GM19043 (cell line): ENCODE results near the gene CCDC71.

Experiments
- ATAC-seq: cut with Tn5 transposase; IDR thresholded peaks from one replicate; pipeline ENCODE4 v1.9.1; 2021; ENCODE audit warnings: low read depth; ENCODE audit not compliant: unreplicated experiment

The CCDC71 gene

DNA sequence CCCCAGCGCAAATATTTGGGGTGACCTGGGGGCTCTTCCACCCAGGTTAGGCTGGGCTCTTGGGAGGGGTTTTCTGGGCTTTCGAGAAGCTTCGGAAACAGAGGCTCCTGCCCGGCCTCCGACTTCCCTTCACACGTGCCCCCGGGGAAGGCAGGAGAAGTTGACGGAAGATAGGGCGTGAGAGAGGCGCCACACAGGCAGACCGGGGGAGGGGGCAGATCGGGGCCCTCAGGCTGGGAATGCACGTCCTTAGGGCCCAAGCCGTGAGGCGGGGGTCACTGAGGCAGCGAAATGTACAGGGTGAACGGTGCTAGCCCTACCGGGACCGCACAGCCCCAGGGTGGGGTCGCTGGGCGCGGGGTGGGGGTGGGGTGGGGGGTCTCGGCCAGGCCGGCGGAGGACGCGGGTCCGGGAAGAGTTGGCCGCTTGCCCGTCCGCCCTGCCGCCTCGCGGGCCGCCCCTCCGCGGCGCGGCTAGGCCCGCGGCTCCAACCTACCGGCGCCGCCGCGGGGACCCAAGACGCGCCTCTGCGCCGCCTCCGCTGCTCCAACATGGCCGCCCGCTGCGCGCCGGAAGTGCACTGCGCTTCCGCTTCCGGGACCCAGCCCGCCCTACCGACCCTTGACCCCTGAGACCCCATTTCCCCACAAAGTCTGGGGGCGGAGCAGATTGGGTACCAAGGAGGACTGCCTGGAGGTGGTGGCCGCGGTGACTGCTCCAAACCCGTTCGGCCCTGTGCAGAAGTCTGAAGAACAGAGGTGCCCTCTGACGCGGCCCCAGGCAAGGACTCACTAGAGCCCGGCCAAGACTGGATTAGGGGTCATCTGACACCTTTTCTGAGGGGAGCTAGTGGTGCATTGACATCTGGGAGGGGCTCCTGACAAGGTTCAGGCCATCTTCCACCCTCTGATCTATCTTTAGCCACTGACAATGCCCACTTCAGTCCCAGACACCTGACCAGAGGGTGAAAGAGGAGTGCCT lies at the start of gene CCDC71:
TSS of gene CCDC71 (minus strand) at position 561 of the 981 bp plus-strand sequence. CDS start 2,123 bp downstream, outside the sequence.
- peak; percentile 72 for ATAC-seq

DNA sequence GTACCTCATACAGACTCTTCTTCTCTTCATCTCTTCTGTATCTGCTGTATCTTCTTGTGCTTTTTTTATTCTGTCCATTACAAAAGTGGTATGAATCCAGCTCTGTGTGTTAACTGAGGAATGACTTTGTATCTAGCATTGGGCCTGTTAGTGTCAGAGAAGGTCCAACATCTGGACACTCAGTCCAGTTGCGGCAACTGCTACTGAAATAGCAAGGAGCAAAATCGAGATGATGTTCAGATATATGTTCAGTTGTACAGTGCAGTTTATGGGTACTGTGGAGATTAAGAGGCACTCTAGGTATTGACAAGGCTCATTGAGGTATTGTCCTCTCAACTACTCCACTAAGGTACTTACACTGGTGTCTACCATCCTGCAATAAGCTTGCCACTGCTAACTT lies 47.9 kb upstream of the CCDC71 start:
- ATAC-seq, result no peak

DNA sequence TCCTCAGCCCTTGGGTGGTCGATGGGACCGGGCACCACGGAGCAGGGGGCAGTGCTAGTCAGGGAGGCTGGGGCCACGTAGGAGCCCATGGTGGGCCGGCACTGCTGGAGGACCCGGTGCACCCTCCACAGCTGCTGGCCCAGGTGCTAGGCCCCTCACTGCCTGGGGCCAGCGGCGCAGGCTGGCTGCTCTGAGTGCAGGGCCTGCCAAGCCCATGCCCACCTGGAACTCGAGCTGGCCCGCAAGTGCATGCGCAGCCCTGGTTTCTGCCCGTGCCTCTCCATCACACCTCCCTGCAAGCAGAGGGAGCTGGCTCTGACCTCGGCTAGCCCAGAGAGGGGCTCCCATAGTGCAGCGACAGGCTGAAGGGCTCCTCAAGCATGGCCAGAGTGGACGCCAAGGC lies 47.4 kb upstream of the CCDC71 start:
- no peak for ATAC-seq

DNA sequence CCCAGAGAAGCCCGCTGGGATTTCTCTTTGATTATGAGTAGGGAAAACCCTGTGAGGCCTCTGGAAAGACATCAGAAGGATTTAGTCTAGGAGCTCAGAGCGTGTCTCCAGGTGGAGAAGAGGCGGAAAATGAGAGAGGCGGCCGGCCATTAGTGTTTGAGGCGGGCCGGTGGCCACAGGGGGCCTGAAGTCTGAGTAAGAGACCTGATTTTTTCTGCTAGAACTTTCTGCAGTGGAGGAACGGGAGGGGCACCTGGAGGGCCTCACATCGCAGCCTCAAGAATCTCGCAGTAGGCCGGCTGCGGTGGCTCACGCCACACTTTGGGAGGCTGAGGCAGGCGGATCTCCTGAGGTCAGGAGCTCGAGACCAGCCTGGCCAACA lies 33.8 kb upstream of the CCDC71 start:
- ATAC-seq, result no peak

DNA sequence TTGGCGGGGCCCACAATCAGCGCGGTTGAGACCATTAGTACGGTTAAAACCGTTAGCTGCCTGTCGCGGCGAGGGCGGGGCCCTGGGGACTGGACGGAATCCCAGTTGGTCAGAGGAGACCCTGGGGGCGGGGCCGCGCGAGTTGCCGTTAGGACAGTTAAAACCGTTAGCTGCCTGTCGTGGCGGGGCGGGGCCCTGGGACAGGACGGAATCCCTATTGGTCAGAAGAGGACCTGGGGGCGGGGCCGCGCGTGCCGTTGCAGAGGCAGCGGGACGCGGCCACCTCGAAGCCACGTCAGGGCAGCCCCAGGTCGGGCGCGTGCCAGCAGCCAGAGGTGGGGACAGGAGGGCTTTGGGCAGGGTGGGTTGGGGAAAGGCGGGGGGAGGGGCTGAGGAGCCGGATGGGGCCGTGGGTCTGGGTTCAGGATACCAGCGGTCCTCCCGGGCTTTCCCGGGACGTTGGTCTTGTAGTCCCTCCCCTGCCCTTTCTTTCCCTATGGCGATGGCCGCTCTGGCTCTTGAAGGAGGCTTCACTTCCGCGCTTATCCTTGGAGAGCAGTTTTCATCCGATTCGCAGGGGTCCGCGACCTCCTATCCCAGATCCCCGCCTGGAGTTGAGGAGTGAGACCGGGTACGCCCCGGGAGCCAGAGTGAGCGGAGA lies 33.2 kb upstream of the CCDC71 start:
- no peak for ATAC-seq

DNA sequence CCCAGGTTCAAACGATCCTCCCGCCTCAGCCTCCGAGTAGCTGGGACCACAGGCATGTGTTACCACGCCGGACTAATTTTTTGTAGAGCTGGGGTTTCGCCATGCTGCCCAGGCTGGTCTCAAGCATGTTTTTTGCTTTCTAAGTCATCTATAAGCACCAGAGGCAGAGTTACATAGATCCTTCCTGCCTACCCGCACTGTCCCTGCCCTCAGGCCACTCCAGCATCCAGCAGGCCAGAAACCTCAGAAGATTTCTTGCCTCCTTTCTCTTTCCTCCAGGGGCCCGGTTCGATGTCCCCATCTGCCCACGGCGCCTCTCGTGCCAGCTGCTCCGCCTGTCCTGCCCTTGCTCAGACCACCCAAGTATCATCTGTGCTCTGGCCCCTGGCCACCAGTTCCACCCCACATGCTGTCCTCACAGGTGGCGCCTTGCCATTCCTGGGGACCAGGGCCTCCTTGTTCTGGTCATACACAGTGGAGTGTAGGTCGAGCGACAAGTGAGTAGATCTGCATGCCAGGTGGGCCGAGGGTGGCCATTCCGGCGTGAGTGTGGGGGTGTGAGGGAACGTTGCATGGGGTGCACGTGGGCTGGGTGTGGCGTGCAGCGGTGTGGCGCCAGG lies 32.6 kb upstream of the CCDC71 start:
- ATAC-seq, result no peak

DNA sequence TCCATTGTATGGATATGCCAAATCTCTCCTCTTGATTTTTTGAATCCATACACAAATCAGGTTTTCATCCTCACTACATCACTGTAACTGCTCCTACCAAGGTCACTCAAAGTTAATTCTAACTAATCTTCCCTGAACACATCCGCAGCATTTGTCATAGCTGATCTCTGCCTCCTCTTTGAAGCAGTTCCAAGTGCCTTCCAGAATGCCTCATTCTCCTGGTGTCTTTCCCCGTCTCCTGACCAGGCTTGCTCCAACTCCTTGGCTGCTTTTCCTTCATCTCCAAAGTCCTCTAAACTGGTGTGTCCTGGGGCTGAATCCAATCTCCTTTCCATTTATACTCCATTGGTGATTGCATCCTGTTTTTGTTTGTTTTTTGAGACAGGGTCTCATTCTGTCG lies 32.0 kb upstream of the CCDC71 start:
- no peak for ATAC-seq

DNA sequence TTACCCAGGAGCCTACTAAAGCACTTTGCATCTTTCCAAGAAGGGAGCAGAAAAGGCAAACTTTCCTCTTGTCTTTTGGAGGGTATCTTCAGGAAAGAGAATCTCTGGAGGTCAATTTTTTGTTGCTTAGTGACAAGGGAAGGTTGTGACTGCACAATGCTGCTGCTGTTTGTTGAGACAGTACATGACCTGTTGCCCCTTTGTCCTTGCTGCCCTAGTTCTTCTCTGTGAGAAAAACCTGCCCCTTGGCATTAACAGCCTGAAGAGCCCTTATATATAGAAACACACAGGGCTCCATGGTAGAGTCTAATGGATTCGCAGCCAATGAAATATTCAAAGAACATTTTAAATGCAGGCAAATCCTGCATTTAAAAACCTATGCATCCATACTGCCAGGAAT lies 25.6 kb upstream of the CCDC71 start:
- ATAC-seq, result no peak

DNA sequence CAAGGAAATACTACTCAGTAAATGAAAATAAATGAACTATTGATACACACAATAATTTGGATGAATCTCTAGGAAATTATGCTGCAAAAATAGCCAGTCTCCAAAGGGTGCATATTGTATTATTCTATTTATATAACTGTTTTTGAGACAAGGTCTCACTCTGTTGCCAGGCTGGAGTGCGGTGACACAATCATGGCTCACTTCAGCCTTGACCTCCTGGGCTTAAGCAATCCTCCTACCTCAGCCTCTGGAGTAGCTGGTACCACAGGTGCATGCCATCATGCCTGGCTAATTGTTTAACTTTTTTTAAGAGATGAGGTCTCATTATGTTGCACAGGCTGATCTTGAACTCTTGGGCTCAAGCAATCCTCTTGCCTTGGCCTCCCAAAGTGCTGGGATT lies 17.7 kb upstream of the CCDC71 start:
- ATAC-seq, result no peak

DNA sequence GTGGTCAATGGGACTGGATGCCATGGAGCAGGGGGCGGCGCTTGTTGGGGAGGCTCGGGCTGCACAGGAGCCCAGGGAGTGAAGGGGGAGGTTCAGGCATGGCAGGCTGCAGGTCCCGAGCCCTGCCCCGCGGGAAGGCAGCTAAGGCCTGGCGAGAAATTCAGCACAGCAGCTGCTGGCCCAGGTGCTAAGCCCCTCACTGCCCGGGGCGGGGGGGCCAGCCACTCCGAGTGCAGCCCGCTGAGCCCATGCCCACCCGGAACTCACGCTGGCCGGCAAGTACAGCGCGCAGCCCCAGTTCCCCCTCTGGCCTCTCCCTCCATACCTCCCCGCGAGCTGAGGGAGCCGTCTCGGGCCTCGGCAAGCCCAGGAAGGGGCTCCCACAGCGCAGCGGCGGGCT lies 16.6 kb upstream of the CCDC71 start:
- no peak for ATAC-seq

DNA sequence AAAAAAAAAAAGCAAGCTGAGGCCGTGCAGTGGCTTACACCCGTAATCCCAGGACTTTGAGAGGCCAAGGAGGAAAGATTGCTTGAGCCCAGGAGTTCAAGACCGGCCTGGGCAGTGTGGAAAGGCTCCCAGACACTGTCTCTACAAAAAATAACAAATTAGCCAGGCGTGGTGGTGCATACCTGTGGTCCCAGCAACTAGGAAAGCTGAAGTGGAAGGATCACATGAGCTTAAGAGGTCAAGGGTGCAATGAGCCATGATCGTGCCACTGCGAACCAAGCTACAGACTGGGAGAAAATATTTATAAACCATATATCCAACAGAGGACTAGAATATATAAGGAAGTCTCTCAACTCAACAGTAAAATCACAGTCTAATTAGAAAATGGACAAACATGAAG lies 15.2 kb upstream of the CCDC71 start:
- ATAC-seq, result no peak

DNA sequence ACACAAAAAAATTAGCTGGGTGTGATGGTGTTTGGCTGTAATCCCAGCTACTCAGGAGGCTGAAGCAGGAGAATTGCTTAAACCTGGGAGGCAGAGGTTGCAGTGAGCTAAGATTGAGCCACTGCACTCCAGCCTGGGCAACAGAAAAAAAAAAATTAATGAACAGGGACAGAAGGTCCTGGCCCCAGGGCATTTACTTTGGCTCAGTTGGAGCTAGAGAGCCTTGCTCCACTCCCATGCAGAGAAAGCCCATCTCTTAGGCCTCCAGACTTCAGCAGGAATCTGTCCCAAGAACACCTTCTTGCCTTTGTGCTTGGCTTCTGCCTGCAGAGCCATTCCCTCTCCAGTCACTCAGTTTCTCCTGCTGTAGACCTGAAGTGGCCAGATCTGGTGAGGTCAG lies 14.0 kb upstream of the CCDC71 start:
- ATAC-seq, result no peak

DNA sequence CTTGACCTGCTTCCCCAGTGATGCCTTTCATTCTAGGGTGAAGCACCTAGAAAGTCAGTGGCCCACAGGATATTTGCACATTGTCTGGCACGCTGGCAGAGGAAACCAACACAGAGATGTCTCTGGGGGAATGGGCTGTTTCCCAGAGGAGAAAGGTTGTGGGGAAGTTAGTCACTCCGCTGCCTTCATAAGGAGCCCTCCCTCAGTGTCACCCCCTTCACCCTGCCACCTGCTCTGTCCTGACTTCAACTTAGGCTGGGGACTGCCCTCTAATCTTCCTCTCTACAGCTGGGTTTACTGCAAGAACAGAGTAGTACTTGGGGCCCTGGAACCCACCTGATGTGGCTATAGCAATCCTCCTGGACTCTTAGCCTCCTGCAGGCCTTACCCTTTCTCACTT lies 10.9 kb upstream of the CCDC71 start:
- ATAC-seq, result no peak

DNA sequence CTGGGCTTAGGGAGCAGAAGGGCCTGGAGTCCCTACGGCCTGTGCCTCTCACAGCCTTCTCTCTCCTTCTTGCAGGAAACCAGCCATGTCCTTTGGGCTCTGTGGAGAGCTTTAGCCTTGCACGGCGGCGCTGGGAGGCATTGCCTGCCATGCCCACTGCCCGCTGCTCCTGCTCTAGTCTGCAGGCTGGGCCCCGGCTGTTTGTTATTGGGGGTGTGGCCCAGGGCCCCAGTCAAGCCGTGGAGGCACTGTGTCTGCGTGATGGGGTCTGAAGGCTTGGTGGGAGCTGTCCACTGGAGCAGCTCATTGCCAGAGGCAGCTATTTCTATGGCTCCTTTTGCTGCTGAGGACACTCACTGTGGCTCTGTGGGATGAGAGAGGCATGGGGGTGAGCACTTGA lies 9.4 kb upstream of the CCDC71 start:
- no peak for ATAC-seq

DNA sequence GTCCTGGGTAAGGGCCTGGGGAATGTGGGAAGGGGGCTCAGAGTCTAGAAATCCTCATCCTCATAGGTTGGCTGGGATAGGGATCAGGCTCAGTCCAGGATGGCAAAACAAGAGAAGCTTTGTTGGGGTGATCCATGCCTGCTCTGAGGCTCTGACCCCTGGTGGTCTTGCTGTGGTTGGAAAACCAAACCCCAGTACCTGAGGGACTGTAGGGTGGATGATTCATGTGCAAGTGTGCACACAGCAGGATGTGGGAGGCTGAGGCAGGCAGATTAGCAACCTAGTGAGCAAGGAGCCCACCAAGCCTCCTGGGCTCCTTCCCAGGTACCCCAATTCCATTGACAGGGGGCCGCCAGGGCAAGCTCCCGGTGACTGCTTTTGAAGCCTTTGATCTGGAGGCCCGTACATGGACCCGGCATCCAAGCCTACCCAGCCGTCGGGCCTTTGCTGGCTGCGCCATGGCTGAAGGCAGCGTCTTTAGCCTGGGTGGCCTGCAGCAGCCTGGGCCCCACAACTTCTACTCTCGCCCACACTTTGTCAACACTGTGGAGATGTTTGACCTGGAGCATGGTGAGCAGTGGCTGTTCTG lies 8.4 kb upstream of the CCDC71 start:
- no peak for ATAC-seq

DNA sequence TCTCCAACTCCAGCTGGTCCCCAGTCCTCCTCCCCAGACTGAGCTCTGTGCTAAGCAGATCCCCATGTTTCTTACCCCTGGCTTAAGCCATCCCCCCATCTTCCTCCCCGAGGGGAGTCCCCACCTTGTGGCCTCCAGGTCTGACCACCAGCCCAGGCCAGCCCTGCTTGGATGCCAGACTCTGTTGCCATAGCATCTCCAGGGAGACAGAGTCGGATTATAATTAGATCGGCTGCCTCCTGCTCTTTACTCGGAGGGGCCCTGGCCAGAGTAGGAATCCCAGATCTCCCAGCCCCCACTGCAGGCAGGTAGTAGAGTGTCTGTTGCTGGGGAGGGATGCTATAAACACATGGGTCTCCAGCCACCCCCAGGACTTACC lies 7.7 kb upstream of the CCDC71 start:
- no peak for ATAC-seq

DNA sequence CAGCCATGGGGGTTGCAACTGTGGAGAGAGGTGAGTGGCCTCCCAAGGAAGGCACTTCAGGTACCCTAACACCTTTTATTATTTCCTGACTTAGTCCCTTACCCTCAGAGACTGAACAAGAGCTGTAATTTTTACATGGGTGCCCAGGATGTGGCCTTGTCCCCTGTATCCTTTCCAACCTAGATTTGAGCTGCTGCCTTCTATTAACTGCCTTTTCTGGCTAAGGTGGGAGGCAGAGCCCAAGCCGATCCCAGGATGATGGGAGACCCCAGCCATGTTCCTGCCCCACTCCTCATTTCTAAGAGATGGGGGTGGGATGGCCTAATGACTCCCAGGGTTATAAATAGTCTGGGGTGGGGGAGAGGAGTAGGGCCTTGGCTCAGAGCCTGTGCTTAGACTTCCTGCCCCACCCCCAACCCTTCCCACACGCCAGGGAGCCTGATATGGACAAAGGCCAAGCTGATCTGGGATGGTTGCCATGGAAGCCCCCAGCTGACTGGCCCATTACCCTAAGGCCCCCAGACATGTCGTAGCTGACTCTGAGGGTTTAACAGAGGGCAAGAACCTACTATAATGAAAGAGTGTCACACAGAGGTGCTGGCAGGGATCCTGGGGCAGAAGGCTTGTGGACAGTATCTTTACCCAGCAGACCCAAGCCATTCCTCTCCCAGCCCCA lies 7.1 kb upstream of the CCDC71 start:
- no peak for ATAC-seq

DNA sequence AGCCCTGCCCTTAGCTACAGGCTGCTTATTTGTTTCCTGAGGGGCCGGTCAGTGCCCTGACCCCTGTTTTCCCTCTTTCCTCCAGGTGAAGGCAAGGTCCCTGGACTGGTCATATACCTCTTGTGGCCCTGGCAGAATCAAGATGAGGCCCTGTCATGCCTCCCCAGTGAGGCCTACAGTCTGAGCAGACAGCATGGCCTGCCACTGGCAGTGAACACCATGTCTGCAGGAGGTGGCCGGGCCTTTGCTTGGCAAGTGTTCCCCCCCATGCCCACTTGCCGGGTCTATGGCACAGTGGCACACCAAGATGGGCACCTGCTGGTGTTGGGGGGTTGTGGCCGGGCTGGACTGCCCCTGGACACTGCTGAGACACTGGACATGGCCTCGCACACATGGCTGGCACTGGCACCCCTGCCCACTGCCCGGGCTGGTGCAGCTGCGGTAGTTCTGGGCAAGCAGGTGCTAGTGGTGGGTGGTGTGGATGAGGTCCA lies 6.5 kb upstream of the CCDC71 start:
- ATAC-seq, result no peak

DNA sequence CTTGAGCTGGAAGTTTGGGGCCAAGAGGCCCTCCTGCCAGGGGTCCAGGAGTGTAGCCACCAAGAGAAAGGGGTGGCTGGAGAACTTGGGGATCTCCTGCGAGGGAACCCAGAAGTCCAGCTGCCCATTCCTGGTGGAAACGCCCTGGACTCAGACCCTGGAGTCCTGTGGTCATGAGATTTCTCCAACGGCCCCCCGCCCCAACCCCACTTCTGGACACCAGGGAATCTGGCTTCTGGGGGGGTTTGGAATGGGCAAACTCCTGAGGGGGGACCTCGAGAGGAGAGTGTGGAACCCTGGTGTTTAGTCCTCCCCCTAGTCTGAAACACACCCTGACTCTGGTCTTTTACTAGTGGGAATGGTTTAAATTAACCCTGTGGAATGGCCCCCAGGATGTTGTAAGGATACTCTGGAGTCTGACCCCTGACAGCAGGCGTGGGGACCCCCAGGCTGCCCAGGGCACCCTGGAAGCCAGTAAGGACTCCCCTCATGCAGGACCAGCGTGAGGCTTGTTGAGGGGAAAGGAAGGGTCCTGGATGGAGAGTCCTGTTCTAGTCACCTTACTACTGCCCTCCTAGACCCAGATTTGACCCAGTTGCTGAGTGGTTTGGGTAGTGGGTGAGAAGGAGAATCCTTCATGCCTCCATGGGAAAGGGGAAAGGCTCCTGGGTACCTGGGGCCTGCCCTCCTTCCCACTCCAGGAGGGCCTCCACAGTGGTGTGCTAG lies 5.8 kb upstream of the CCDC71 start:
- no peak for ATAC-seq
